ENCODE measurements around the gene WDR5. TPM values are rescaled to one million over a fixed set of nuclear protein-coding genes. Genes with fewer than 3 reads are reported as not detected.
A peak's percentile ranks its signal among the peaks of the same experiment; 100 is the strongest.

WDR5 gene
- total and polyA plus RNA-seq, 5 donors from 2014 or later: 11.4 to 19.3 (median 17.8) TPM

GRCh38 chr9:134196911-134197310 is 61.0 kb downstream of the WDR5 start:
- Histone ChIP-seq H3K4me3 (ENCODE audit: low read depth, low read length) (no peak overlapping the region), H3K27me3 (ENCODE audit: control insufficient read depth, insufficient read depth, low read length) (no peaks in the 10 kb centered on the region), H3K9me3 (ENCODE audit: control insufficient read depth in 2 of 2, low read length in 2 of 2) (no peaks in the 10 kb centered on the region), H3K36me3 (ENCODE audit: control insufficient read depth, insufficient read depth, low read length) (no peaks in the 10 kb centered on the region), H3K27ac (ENCODE audit: insufficient read depth, low read length, poor library complexity, severe bottlenecking) (no peak overlapping the region), H3K4me1 (ENCODE audit: control insufficient read depth, insufficient read depth, low read length, poor library complexity, severe bottlenecking) (peaks cover 17% of the 10 kb centered on the region)
- Mint-ChIP-seq H3K9me3 (peaks cover 0 to 3% (median 0%) of the 10 kb centered on the region in 7 donors), H3K36me3 (no peaks in the 10 kb centered on the region), H3K27ac (peak overlapping the region in 2 of 3 donors; percentile 28 to 54), H3K27me3 (no peaks in the 10 kb centered on the region), H3K4me3 (peak overlapping the region in 2 of 4 donors; percentile 5 to 38), H3K4me1 (peaks cover 6 to 37% (median 21%) of the 10 kb centered on the region in 4 donors)
- DNase-seq: no peak
- ATAC-seq (ENCODE audit: low read depth in 2 of 2): no peak

- no peak overlapping the region for H3K4me3 Mint-ChIP-seq
Measured at GRCh38 chr9:134198791-134199190, 62.9 kb downstream of the WDR5 start.

GRCh38 chr9:134200730-134201129 is 64.8 kb downstream of the WDR5 start:
- Histone ChIP-seq H3K27me3 (ENCODE audit: control insufficient read depth, insufficient read depth, low read length) (peaks cover 3% of the 10 kb centered on the region), H3K36me3 (ENCODE audit: control insufficient read depth, insufficient read depth, low read length) (no peaks in the 10 kb centered on the region), H3K4me1 (ENCODE audit: control insufficient read depth, insufficient read depth, low read length, poor library complexity, severe bottlenecking) (peaks cover 2% of the 10 kb centered on the region), H3K9me3 (ENCODE audit: control insufficient read depth in 2 of 2, low read length in 2 of 2) (peaks cover 0 to 2% of the 10 kb centered on the region in 2 experiments), H3K27ac (ENCODE audit: insufficient read depth, low read length, poor library complexity, severe bottlenecking) (no peak overlapping the region), H3K4me3 (ENCODE audit: low read depth, low read length) (no peak overlapping the region)
- peaks cover 7% of the 10 kb centered on the region for H3K27me3 Mint-ChIP-seq
- H3K9me3 Mint-ChIP-seq: peaks cover 0 to 8% (median 3%) of the 10 kb centered on the region in 7 donors
- peaks cover under 1 to 27% (median 15%) of the 10 kb centered on the region in 4 donors for H3K4me1 Mint-ChIP-seq
- H3K27ac Mint-ChIP-seq: peak overlapping the region in 1 of 3 donors; percentile 72
- no peak overlapping the region for H3K4me3 Mint-ChIP-seq
- no peak for ATAC-seq (ENCODE audit: low read depth in 2 of 2)
- DNase-seq: no peak
- H3K36me3 Mint-ChIP-seq: no peaks in the 10 kb centered on the region

More at GRCh38 chr9:134198791-134199190, 62.9 kb downstream of the WDR5 start:
- Histone ChIP-seq H3K4me1 (ENCODE audit: control insufficient read depth, insufficient read depth, low read length, poor library complexity, severe bottlenecking) (peaks cover 17% of the 10 kb centered on the region), H3K27me3 (ENCODE audit: control insufficient read depth, insufficient read depth, low read length) (peaks cover 1% of the 10 kb centered on the region), H3K27ac (ENCODE audit: insufficient read depth, low read length, poor library complexity, severe bottlenecking) (no peak overlapping the region), H3K4me3 (ENCODE audit: low read depth, low read length) (no peak overlapping the region), H3K9me3 (ENCODE audit: control insufficient read depth in 2 of 2, low read length in 2 of 2) (peaks cover 0 to 2% of the 10 kb centered on the region in 2 experiments), H3K36me3 (ENCODE audit: control insufficient read depth, insufficient read depth, low read length) (no peaks in the 10 kb centered on the region)
- Mint-ChIP-seq H3K9me3 (peaks cover 0 to 7% (median 3%) of the 10 kb centered on the region in 7 donors), H3K4me1 (peaks cover 6 to 37% (median 20%) of the 10 kb centered on the region in 4 donors), H3K36me3 (no peaks in the 10 kb centered on the region), H3K27ac (peak overlapping the region; percentile 25 to 66 (median 41)), H3K27me3 (peaks cover 7% of the 10 kb centered on the region)
- no peak for DNase-seq
- ATAC-seq (ENCODE audit: low read depth in 2 of 2): no peak

GRCh38 chr9:134203224-134203623 is 67.3 kb downstream of the WDR5 start:
- no peaks in the 10 kb centered on the region for H3K4me1 ChIP-seq (ENCODE audit: control insufficient read depth, insufficient read depth, low read length, poor library complexity, severe bottlenecking)
- peaks cover 3% of the 10 kb centered on the region for H3K27me3 ChIP-seq (ENCODE audit: control insufficient read depth, insufficient read depth, low read length)
- no peak for ATAC-seq (ENCODE audit: low read depth in 2 of 2)
- Mint-ChIP-seq H3K4me1 (peaks cover 0 to 6% (median 6%) of the 10 kb centered on the region in 4 donors), H3K27me3 (peaks cover 7% of the 10 kb centered on the region), H3K4me3 (no peak overlapping the region), H3K9me3 (peaks cover 0 to 8% (median 3%) of the 10 kb centered on the region in 7 donors), H3K36me3 (no peaks in the 10 kb centered on the region), H3K27ac (no peak overlapping the region)
- peaks cover 0 to 2% of the 10 kb centered on the region in 2 experiments for H3K9me3 ChIP-seq (ENCODE audit: control insufficient read depth in 2 of 2, low read length in 2 of 2)
- H3K36me3 ChIP-seq (ENCODE audit: control insufficient read depth, insufficient read depth, low read length): no peaks in the 10 kb centered on the region
- H3K27ac ChIP-seq (ENCODE audit: insufficient read depth, low read length, poor library complexity, severe bottlenecking): no peak overlapping the region
- no peak for DNase-seq
- H3K4me3 ChIP-seq (ENCODE audit: low read depth, low read length): no peak overlapping the region

- H3K4me1 Mint-ChIP-seq: peaks cover 0 to 3% (median 0%) of the 10 kb centered on the region in 4 donors
- H3K4me3 Mint-ChIP-seq: no peak overlapping the region
- Histone ChIP-seq H3K9me3 (ENCODE audit: control insufficient read depth in 2 of 2, low read length in 2 of 2) (peaks cover 0 to 2% of the 10 kb centered on the region in 2 experiments), H3K27ac (ENCODE audit: insufficient read depth, low read length, poor library complexity, severe bottlenecking) (no peak overlapping the region), H3K36me3 (ENCODE audit: control insufficient read depth, insufficient read depth, low read length) (no peaks in the 10 kb centered on the region), H3K27me3 (ENCODE audit: control insufficient read depth, insufficient read depth, low read length) (peaks cover 3% of the 10 kb centered on the region), H3K4me3 (ENCODE audit: low read depth, low read length) (no peak overlapping the region), H3K4me1 (ENCODE audit: control insufficient read depth, insufficient read depth, low read length, poor library complexity, severe bottlenecking) (no peaks in the 10 kb centered on the region)
- H3K27ac Mint-ChIP-seq: no peak overlapping the region
- no peaks in the 10 kb centered on the region for H3K36me3 Mint-ChIP-seq
- H3K27me3 Mint-ChIP-seq: peaks cover 7% of the 10 kb centered on the region
- ATAC-seq (ENCODE audit: low read depth in 2 of 2): no peak
- no peak for DNase-seq
- peaks cover 0 to 8% (median 3%) of the 10 kb centered on the region in 7 donors for H3K9me3 Mint-ChIP-seq
Measured at GRCh38 chr9:134204041-134204440, 68.2 kb downstream of the WDR5 start.

- Histone ChIP-seq H3K36me3 (ENCODE audit: control insufficient read depth, insufficient read depth, low read length) (no peaks in the 10 kb centered on the region), H3K27ac (ENCODE audit: insufficient read depth, low read length, poor library complexity, severe bottlenecking) (no peak overlapping the region), H3K4me3 (ENCODE audit: low read depth, low read length) (no peak overlapping the region), H3K4me1 (ENCODE audit: control insufficient read depth, insufficient read depth, low read length, poor library complexity, severe bottlenecking) (no peaks in the 10 kb centered on the region), H3K27me3 (ENCODE audit: control insufficient read depth, insufficient read depth, low read length) (peaks cover 3% of the 10 kb centered on the region), H3K9me3 (ENCODE audit: control insufficient read depth in 2 of 2, low read length in 2 of 2) (peaks cover 0 to 2% of the 10 kb centered on the region in 2 experiments)
- peaks cover 7% of the 10 kb centered on the region for H3K27me3 Mint-ChIP-seq
- H3K4me3 Mint-ChIP-seq: no peak overlapping the region
- H3K9me3 Mint-ChIP-seq: peaks cover 0 to 8% (median 3%) of the 10 kb centered on the region in 7 donors
- H3K36me3 Mint-ChIP-seq: no peaks in the 10 kb centered on the region
- no peak overlapping the region for H3K27ac Mint-ChIP-seq
- peaks cover 0 to 3% (median 0%) of the 10 kb centered on the region in 4 donors for H3K4me1 Mint-ChIP-seq
- DNase-seq (no peak), ATAC-seq (ENCODE audit: low read depth in 2 of 2) (no peak)
Measured at GRCh38 chr9:134204991-134205578, 69.2 kb downstream of the WDR5 start.

- peaks cover 0 to 2% of the 10 kb centered on the region in 2 experiments for H3K9me3 ChIP-seq (ENCODE audit: control insufficient read depth in 2 of 2, low read length in 2 of 2)
- H3K4me1 Mint-ChIP-seq: peaks cover 0 to 3% (median 0%) of the 10 kb centered on the region in 4 donors
- peaks cover 7% of the 10 kb centered on the region for H3K27me3 Mint-ChIP-seq
- no peaks in the 10 kb centered on the region for H3K36me3 ChIP-seq (ENCODE audit: control insufficient read depth, insufficient read depth, low read length)
- no peak overlapping the region for H3K4me3 ChIP-seq (ENCODE audit: low read depth, low read length)
- peaks cover 3% of the 10 kb centered on the region for H3K27me3 ChIP-seq (ENCODE audit: control insufficient read depth, insufficient read depth, low read length)
- no peak overlapping the region for H3K27ac ChIP-seq (ENCODE audit: insufficient read depth, low read length, poor library complexity, severe bottlenecking)
- H3K36me3 Mint-ChIP-seq: no peaks in the 10 kb centered on the region
- DNase-seq (no peak), ATAC-seq (ENCODE audit: low read depth in 2 of 2) (no peak)
- H3K4me3 Mint-ChIP-seq: no peak overlapping the region
- H3K27ac Mint-ChIP-seq: no peak overlapping the region
- H3K4me1 ChIP-seq (ENCODE audit: control insufficient read depth, insufficient read depth, low read length, poor library complexity, severe bottlenecking): no peaks in the 10 kb centered on the region
- peaks cover 0 to 8% (median 3%) of the 10 kb centered on the region in 7 donors for H3K9me3 Mint-ChIP-seq
Measured at GRCh38 chr9:134205672-134206310, 69.9 kb downstream of the WDR5 start.
